HepG2 (cell line): ENCODE measurements around the gene ARHGDIA. TPM values are rescaled to one million over a fixed set of nuclear protein-coding genes. Genes with fewer than 3 reads are reported as not detected.

Experiments used
- HMG20B ChIP-seq: conservative IDR thresholded peaks from 2 replicates; pipeline ENCODE4 v1.6.1; 2016; ENCODE audit warnings: missing genetic modification reagents, missing compliant biosample characterization
- MAZ ChIP-seq, 2 experiments: sonication (generic) in 1 of 2; formaldehyde crosslinking in 1 of 2; IDR thresholded peaks; 2 replicates each; pipeline versions ENCODE4 v1.5.0 to v1.6.1; 2012 to 2020; ENCODE audit warnings: low read depth in 2 of 2, mild to moderate bottlenecking in 2 of 2, borderline replicate concordance in 1 of 2, improper control_type of control experiment in 1 of 2, low read length in 1 of 2, missing genetic modification reagents in 1 of 2, moderate library complexity in 1 of 2
- RAD21 ChIP-seq: fragments of 450-650 bp; formaldehyde crosslinking; IDR thresholded peaks from 2 replicates; pipeline ENCODE4 v1.5.0; 2020; ENCODE audit warnings: mild to moderate bottlenecking
- STAG1 ChIP-seq: sonication (generic); formaldehyde crosslinking; IDR thresholded peaks from 2 replicates; pipeline ENCODE4 v1.4.0; 2020; ENCODE audit warnings: missing genetic modification reagents
- TCF12 ChIP-seq, 2 experiments: fragments of 450-650 bp in 1 of 2; sonication (generic) in 1 of 2; formaldehyde crosslinking in 1 of 2; IDR thresholded peaks; 2 replicates each; pipeline versions ENCODE4 v1.6.1 to v1.8.0; 2017 to 2022; ENCODE audit warnings: antibody characterized with exemption in 1 of 2, mild to moderate bottlenecking in 1 of 2, missing genetic modification reagents in 1 of 2, moderate library complexity in 1 of 2
- ZBTB21 ChIP-seq: sonication (generic); formaldehyde crosslinking; IDR thresholded peaks from 2 replicates; pipeline ENCODE4 v1.4.0; 2020; ENCODE audit warnings: missing genetic modification reagents
- ZIK1 ChIP-seq: sonication (generic); formaldehyde crosslinking; IDR thresholded peaks from 2 replicates; pipeline ENCODE4 v1.5.0; 2020; ENCODE audit warnings: mild to moderate bottlenecking, low read depth, missing genetic modification reagents, borderline replicate concordance
- ZNF142 ChIP-seq: sonication (generic); formaldehyde crosslinking; IDR thresholded peaks from 2 replicates; pipeline ENCODE4 v1.4.0; 2020; ENCODE audit warnings: missing genetic modification reagents
- ZNF260 ChIP-seq: sonication (generic); formaldehyde crosslinking; IDR thresholded peaks from 2 replicates; pipeline ENCODE4 v1.4.0; 2020; ENCODE audit warnings: missing genetic modification reagents, low read depth, mild to moderate bottlenecking, borderline replicate concordance
- ZNF337 ChIP-seq: sonication (generic); formaldehyde crosslinking; IDR thresholded peaks from 2 replicates; pipeline ENCODE4 v1.5.1; 2020; ENCODE audit warnings: missing genetic modification reagents, low read depth, mild to moderate bottlenecking, borderline replicate concordance
- ZNF33B ChIP-seq: sonication (generic); formaldehyde crosslinking; IDR thresholded peaks from 2 replicates; pipeline ENCODE4 v1.5.1; 2020; ENCODE audit warnings: mild to moderate bottlenecking, missing genetic modification reagents
- ZNF563 ChIP-seq: sonication (generic); formaldehyde crosslinking; IDR thresholded peaks from 2 replicates; pipeline ENCODE4 v1.8.0; 2022; ENCODE audit warnings: mild to moderate bottlenecking, moderate library complexity, missing genetic modification reagents
- ZNF629 ChIP-seq: sonication (generic); formaldehyde crosslinking; conservative IDR thresholded peaks from 2 replicates; pipeline ENCODE4 v1.5.0; 2020; ENCODE audit warnings: missing genetic modification reagents
- polyA plus RNA-seq, 8 experiments: library from polyadenylated mRNA; depleted of rRNA in 3 of 8; stranded (reverse) in 7 of 8; unstranded in 1 of 8; fragments of >200 nt; fragmentation: Illumina TruSeq in 4 of 8; extraction: Trizol in 4 of 8; gene quantifications; 2 replicates each; pipeline versions ENCODE4 v1.2.1 to v1.2.3, GENCODE V29; 2011 to 2016; ENCODE audit warnings: low read depth in 4 of 8, missing spikeins in 1 of 8, mixed read lengths in 1 of 8; ENCODE audit not compliant: insufficient read depth in 1 of 8
- total RNA-seq, 5 experiments: library from RNA; depleted of rRNA; stranded (reverse); fragments of >200 nt; fragmentation: Illumina TruSeq; extraction: Trizol; gene quantifications; 2 replicates each; pipeline ENCODE4 v1.2.3, GENCODE V29; 2016; ENCODE audit warnings: low read depth in 1 of 5
- TF ChIP-seq, protein P1 (sequence below): sonication (generic); formaldehyde crosslinking; IDR thresholded peaks from 2 replicates; pipeline ENCODE4 v1.8.0; 2022; ENCODE audit warnings: mild to moderate bottlenecking, missing genetic modification reagents, moderate library complexity
- TF ChIP-seq, protein P2 (sequence below): sonication (generic); formaldehyde crosslinking; IDR thresholded peaks from 2 replicates; pipeline ENCODE4 v1.4.0; 2020; ENCODE audit warnings: missing genetic modification reagents
- TF ChIP-seq, protein P3 (sequence below): sonication (generic); formaldehyde crosslinking; IDR thresholded peaks from 2 replicates; pipeline ENCODE4 v1.5.0; 2020; ENCODE audit warnings: mild to moderate bottlenecking, missing genetic modification reagents

The ARHGDIA gene
- total and polyA plus RNA-seq, 2 of the 13 experiments (the other 11 are each of a cell fraction or from before 2014, with no cell fraction given) = 40.0 to 64.0 TPM

DNA sequence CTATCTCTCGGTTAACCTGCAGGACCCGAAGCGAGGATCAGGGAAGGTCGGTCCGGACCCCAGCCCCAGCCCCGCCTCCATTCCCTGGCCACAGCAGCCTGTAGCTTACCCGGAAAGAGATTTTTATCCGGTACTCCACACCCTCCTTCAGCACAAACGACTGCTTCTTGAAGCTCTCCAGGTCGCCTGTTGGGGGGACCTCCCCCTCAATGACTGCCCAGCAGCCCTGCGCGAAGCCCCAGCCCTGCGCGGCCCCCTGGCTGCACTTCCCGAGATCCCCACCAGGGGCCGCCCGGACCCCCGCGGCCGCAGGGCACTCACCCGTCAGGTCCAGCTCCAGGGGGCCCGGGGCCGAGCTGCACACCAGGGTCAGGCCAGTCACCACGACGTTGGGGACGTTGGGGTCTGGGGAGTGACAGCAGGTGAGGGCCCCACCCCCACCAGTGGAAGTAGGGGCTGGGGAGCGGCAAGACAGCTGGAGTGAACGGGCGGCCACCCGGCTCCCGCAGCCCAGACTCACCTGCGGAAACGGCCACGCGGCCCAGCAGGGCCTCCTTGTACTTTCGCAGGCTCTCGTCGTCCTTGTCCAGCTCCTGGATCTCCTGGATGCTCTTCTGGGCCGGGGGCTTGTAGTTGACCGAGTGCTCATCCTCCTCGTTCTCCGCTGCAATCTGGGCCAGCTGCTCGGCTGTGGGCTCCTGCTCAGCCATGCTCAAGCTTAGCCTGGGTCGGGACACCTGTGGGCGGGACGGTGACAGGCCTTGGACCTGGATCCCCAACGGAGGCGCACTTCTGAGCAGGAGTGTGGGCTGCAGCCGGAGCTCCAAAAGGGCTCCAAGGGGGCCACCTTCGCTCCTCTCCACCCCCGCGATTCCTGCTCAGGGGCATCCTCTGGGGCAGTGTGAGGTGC lies 1.7 kb downstream of the ARHGDIA start (continued):
- TF ChIP-seq RAD21 (peak; percentile 64; the same call in 1 of the 2 replicates), MAZ (IDR thresholded peaks at IDR 0.05; ENCODE audit: borderline replicate concordance, low read depth, low read length) (peak; percentile 35; the same call in 1 of the 2 replicates), MAZ (CRISPR knock-in tag; IDR thresholded peaks at IDR 0.05; ENCODE audit: low read depth) (no peak; the same call in 1 of the 2 replicates), HMG20B (no peak), ZNF260 (no peak), ZNF337 (CRISPR knock-in tag) (0 out of 2 replicates have a peak, but pooled peaks have one; percentile 24), STAG1 (CRISPR knock-in tag) (peak; percentile 69), ZNF563 (CRISPR knock-in tag) (0 out of 2 replicates have a peak, but pooled peaks have one; percentile 36), ZBTB21 (CRISPR knock-in tag) (0 out of 2 replicates have a peak, but pooled peaks have one; percentile 33), TCF12 (IDR thresholded peaks at IDR 0.05) (no peak), TCF12 (CRISPR knock-in tag; IDR thresholded peaks at IDR 0.05) (peak; percentile 69; the same call in 1 of the 2 replicates), ZNF142 (peak; percentile 50; the same call in 1 of the 2 replicates), ZNF33B (CRISPR knock-in tag) (0 out of 2 replicates have a peak, but pooled peaks have one; percentile 18), ZIK1 (CRISPR knock-in tag) (0 out of 2 replicates have a peak, but pooled peaks have one; percentile 32), ZNF629 (CRISPR knock-in tag) (no peak)
- TF ChIP-seq, protein P1, sequence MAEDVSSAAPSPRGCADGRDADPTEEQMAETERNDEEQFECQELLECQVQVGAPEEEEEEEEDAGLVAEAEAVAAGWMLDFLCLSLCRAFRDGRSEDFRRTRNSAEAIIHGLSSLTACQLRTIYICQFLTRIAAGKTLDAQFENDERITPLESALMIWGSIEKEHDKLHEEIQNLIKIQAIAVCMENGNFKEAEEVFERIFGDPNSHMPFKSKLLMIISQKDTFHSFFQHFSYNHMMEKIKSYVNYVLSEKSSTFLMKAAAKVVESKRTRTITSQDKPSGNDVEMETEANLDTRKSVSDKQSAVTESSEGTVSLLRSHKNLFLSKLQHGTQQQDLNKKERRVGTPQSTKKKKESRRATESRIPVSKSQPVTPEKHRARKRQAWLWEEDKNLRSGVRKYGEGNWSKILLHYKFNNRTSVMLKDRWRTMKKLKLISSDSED (CRISPR knock-in tag) = 0 out of 2 replicates have a peak, but pooled peaks have one; percentile 16
- TF ChIP-seq, protein P2, sequence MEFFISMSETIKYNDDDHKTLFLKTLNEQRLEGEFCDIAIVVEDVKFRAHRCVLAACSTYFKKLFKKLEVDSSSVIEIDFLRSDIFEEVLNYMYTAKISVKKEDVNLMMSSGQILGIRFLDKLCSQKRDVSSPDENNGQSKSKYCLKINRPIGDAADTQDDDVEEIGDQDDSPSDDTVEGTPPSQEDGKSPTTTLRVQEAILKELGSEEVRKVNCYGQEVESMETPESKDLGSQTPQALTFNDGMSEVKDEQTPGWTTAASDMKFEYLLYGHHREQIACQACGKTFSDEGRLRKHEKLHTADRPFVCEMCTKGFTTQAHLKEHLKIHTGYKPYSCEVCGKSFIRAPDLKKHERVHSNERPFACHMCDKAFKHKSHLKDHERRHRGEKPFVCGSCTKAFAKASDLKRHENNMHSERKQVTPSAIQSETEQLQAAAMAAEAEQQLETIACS (CRISPR knock-in tag) = peak; percentile 23; the same call in 1 of the 2 replicates
- TF ChIP-seq, protein P3, sequence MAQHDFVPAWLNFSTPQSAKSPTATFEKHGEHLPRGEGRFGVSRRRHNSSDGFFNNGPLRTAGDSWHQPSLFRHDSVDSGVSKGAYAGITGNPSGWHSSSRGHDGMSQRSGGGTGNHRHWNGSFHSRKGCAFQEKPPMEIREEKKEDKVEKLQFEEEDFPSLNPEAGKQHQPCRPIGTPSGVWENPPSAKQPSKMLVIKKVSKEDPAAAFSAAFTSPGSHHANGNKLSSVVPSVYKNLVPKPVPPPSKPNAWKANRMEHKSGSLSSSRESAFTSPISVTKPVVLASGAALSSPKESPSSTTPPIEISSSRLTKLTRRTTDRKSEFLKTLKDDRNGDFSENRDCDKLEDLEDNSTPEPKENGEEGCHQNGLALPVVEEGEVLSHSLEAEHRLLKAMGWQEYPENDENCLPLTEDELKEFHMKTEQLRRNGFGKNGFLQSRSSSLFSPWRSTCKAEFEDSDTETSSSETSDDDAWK (CRISPR knock-in tag) = no peak
